ENCODE data around the gene APOC4.

GRCh38 chr19:44992336-44993163, 50.5 kb downstream of the APOC4 start:
- TF ChIP-seq EZH2 (IDR thresholded peaks at IDR 0.05; ENCODE audit: insufficient read depth, poor library complexity, severe bottlenecking) (no peak), EZH2phosphoT487 (IDR thresholded peaks at IDR 0.05; ENCODE audit: insufficient read depth, low read depth) (no peak)
